ENCODE data around the gene DNAI1. TPM values are rescaled to one million over a fixed set of nuclear protein-coding genes. Genes with fewer than 3 reads are reported as not detected.

Gene DNAI1
- total RNA-seq, 4 donors from 2014 or later: not detected

- H3K36me3 ChIP-seq: no peaks in the 10 kb centered on the region
- intact Hi-C loops (cut with DNase I): no loop called here
- H3K9me3 ChIP-seq: no peaks in the 10 kb centered on the region
- no peak for DNase-seq
- no peaks in the 10 kb centered on the region for H3K27me3 ChIP-seq
- no peak overlapping the region for H3K4me3 ChIP-seq
- peaks cover 0 to 2% (median 2%) of the 10 kb centered on the region in 3 donors for H3K4me1 ChIP-seq
- no peak overlapping the region for H3K27ac ChIP-seq
- no peak for TF ChIP-seq POLR2A (IDR thresholded peaks at IDR 0.05)
- no peak for TF ChIP-seq CTCF (IDR thresholded peaks at IDR 0.05)
- 60 to 63% methylated on average over 2 of the region's 2 CpGs for WGBS, 2 donors
Observed at GRCh38 chr9:34463901-34464232, 5.3 kb downstream of the DNAI1 start.

DNA sequence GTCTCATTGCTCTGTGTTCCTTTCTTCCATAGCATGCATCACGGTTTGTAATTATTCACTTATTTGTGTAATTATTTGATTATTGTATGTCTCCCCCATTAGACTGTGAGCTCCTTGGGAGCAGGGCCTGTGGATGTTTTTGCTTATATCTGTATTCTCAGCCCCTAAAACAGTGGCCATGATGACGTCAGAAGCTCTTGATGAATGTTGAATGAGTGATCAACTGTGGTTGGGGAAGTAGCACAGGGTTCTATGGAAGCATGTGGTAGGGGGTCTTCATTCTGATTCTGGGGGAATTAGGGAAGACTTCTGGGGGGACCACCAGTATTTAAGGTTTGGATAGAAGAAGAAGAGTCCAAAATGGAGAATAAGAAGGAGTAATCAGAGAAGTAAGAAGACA lies 6.0 kb downstream of the DNAI1 start:
- no peak for DNase-seq
- Histone ChIP-seq H3K4me1 (no peaks in the 10 kb centered on the region), H3K27me3 (no peaks in the 10 kb centered on the region), H3K36me3 (no peaks in the 10 kb centered on the region), H3K9me3 (no peaks in the 10 kb centered on the region), H3K27ac (no peak overlapping the region), H3K4me3 (no peak overlapping the region)
- intact Hi-C loops (cut with DNase I): no loop called here
- WGBS, 2 donors: 64 to 92% methylated on average over 2 of the region's 2 CpGs
- no peak for TF ChIP-seq POLR2A (IDR thresholded peaks at IDR 0.05)
- no peak for TF ChIP-seq CTCF (IDR thresholded peaks at IDR 0.05)

DNA sequence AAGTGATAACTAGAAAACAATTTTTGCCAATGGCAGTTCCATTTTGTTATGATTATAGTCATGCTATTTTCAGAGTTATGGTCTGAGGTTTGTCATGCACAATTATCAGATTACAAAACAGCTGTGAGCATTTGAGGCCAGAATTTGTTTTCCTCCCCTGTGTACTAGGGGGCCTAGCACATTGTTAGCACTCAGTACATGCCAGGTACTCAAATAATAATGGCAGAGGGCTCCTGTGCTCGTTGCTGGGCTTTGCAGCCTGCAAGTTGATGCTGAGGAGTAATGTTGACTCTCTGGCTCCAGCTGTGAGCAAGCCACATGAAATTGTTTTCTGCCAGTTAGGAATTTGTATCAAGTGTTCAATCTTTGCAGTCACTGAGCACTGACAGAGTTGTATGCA lies 6.9 kb downstream of the DNAI1 start:
- H3K4me1 ChIP-seq: no peaks in the 10 kb centered on the region
- no peak for DNase-seq
- H3K4me3 ChIP-seq: no peak overlapping the region
- intact Hi-C loops (cut with DNase I): no loop called here
- H3K27me3 ChIP-seq: no peaks in the 10 kb centered on the region
- H3K27ac ChIP-seq: no peak overlapping the region
- H3K36me3 ChIP-seq: no peaks in the 10 kb centered on the region
- TF ChIP-seq POLR2A (IDR thresholded peaks at IDR 0.05): no peak
- TF ChIP-seq CTCF (IDR thresholded peaks at IDR 0.05): no peak
- 23 to 33% methylated on average over 1 of the region's 1 CpG for WGBS, 2 donors
- H3K9me3 ChIP-seq: no peaks in the 10 kb centered on the region

GRCh38 chr9:34475097-34475496 lies 16.5 kb downstream of the DNAI1 start:
- Histone ChIP-seq H3K4me1 (no peaks in the 10 kb centered on the region), H3K36me3 (no peaks in the 10 kb centered on the region), H3K9me3 (no peaks in the 10 kb centered on the region), H3K27me3 (peaks cover 0 to 13% (median 0%) of the 10 kb centered on the region in 4 donors), H3K4me3 (no peak overlapping the region), H3K27ac (no peak overlapping the region)
- no peak for TF ChIP-seq CTCF (IDR thresholded peaks at IDR 0.05)
- DNase-seq: no peak
- WGBS, 2 donors: 26 to 58% methylated on average over 3 of the region's 3 CpGs
- intact Hi-C loops (cut with DNase I): no loop called here

- DNase-seq: no peak
- no peak overlapping the region for H3K4me3 ChIP-seq
- TF ChIP-seq CTCF (IDR thresholded peaks at IDR 0.05): no peak
- no peak for TF ChIP-seq POLR2A (IDR thresholded peaks at IDR 0.05)
- intact Hi-C loops (cut with DNase I): no loop called here
- peaks cover 0 to 17% (median 0%) of the 10 kb centered on the region in 4 donors for H3K27me3 ChIP-seq
- H3K9me3 ChIP-seq: no peaks in the 10 kb centered on the region
- no peaks in the 10 kb centered on the region for H3K36me3 ChIP-seq
- 37 to 70% methylated on average over 1 of the region's 1 CpG for WGBS, 2 donors
- no peaks in the 10 kb centered on the region for H3K4me1 ChIP-seq
- H3K27ac ChIP-seq: no peak overlapping the region
Observed at GRCh38 chr9:34477541-34477940, 18.9 kb downstream of the DNAI1 start.

All from esophagus squamous epithelium (tissue), 5 donors.